Hindlimb muscle (tissue), 1 donor: ENCODE measurements around the gene EED. TPM values are rescaled to one million over a fixed set of nuclear protein-coding genes. Genes with fewer than 3 reads are reported as not detected.
"Not testable (repeated sequence)": the region's sequence is repeated elsewhere in the genome, so short reads cannot be mapped to it uniquely, and the experiment has no call there.

Source experiments
- DNase-seq: peaks from one replicate; pipeline ENCODE4 v3.0.0-alpha.2; 2013
- polyA plus RNA-seq: library from polyadenylated mRNA; unstranded; fragments of 120-200 nt; gene quantifications from one replicate; pipeline ENCODE4 v1.2.1, GENCODE V29; 2013; ENCODE audit not compliant: insufficient read length

Gene EED
- polyA plus RNA-seq, 1 donor = 17.7 TPM

GRCh38 chr11:86248609-86249008 lies 4.1 kb downstream of the EED start:
- DNase-seq = no peak

DNA sequence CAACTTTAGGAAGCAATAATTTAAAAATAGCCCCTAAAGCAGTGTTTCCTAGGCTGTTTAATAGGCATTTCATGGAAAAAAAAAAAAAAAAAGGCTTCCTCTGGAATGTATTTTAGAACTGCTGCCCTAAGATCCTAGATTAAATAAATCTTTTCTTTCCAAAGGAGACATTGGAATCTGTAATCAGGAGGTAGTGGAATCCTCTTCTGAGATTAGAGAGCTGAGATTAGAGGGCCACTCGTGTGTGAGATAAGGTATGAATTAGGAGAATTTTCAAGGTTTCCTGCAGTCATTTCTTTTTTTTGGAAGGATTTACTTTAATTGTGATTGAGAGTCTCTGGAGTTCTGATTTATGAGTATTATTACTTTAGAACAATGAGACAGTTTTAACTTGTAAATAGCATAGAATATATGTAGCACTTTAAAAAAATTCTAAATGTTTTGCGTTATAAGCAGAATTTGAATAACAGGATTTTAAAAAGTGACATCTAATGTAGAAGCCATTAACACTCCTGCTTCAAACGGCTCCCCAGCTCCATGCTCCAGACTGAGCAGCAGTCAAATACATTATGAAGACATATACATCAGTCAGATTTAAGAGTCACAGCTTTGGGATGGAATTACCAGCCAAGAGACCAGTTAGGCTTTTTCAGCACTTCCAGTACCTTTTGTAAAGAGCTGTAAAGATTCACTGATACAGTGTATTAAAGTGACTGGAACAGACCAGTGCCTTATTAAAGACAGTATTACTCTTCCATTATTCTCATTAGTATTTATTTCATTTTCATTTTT lies 5.0 kb downstream of the EED start:
- no peak for DNase-seq

GRCh38 chr11:86251345-86251744 lies 6.8 kb downstream of the EED start:
- DNase-seq = no peak

GRCh38 chr11:86255896-86256295 lies 11.3 kb downstream of the EED start:
- no peak for DNase-seq

DNA sequence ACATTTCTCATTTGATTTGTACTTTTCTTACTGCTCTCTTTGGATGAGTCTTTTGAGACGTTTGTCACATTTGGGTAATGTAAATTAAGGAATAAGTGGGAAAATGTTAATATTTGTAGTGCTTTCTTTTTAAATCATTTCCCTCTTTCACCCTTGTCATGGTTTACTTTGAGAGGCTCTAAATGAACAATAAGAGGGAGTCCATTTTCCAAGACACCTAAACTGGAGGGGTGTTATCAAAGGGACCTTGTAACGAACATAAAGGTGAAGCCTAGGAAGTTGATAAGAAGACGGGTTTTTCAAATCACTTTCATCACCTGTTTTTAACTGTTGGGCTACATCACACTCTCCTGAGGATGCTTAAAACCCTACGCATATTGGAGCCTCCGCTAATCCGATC lies 12.1 kb downstream of the EED start:
- no peak for DNase-seq

DNA sequence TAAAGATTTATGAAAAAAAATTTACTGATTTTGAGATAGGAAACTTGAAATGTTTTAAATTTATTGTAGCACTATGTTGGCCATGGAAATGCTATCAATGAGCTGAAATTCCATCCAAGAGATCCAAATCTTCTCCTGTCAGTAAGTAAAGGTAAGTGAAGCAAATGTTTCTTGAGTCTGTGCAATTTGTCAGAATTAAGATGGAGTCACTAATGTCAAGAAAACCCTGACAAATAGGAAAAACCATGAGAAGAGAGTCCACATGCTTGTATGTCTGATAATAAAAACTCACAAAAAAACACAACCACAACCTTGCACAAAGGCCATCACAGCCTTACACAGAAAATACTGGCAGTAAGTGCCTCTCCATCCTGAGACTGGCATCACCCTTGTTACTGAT lies 12.9 kb downstream of the EED start:
- DNase-seq = no peak

GRCh38 chr11:86259730-86260129 lies 15.2 kb downstream of the EED start:
- DNase-seq = no peak

DNA sequence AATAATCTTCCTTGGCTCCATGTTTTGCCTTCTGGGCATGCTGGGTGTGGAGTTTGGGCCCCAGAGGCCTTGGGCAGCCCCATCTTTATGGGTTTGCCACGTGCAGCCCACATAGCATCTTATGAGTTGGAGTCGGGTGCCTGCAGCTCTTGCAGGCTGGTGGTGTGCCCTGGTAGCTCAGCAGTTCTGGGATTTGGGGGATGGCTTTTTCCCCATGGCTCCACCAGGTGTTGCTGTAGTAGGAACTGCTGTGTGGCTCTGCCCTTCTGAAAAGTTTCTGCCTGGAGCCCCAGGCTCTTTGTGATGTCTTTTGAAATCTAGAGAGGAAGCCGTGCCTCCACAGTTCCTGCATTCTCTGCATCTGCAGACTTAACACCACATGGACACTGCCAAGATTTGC lies 16.8 kb downstream of the EED start:
- DNase-seq = no peak

DNA sequence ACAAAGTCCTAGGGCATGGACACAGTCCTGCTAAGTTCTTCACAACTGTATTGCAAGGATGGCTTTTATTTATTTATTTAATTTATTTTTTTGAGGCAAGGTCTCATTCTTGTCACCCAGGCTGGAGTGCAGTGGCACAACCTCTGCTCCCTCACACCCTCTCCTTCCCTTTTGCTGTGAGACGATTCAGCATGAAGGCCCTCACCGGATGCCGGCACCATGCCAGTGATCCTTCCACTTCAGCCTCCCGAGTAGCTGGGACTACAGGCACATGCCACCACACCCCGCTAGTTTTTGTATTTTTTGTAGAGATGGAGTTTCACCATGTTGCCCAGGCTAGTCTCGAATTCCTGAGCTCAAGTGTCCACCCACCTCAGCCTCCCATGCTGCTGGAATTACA lies 17.8 kb downstream of the EED start:
- DNase-seq = no peak

DNA sequence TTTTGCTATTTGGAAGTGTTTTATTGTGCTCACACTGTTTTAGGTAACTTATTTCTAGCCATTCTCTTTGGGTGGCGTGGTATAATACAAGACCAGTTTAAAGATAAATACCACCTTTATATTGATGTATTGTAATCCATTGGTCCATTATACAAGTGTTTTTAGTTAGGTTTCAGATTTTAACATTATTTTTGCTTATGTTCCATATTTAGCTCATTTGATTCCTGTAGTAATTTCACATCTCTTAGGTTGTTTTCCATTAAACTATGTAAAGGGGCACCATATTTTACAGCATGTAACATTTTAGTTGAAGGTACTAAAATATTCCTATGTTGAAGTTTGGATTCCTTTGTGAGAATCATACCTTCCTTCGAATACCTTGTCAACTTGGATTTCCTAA lies 20.1 kb downstream of the EED start:
- no peak for DNase-seq

GRCh38 chr11:86265194-86265593 lies 20.6 kb downstream of the EED start:
- DNase-seq = no peak

- DNase-seq = no peak
Observed at GRCh38 chr11:86269645-86270044, 25.1 kb downstream of the EED start.

GRCh38 chr11:86274503-86274902 lies 29.9 kb downstream of the EED start:
- no peak for DNase-seq

- no peak for DNase-seq
Observed at GRCh38 chr11:86274999-86275398, 30.4 kb downstream of the EED start.

- no peak for DNase-seq
Observed at GRCh38 chr11:86275493-86276370, 31.2 kb downstream of the EED start.

- DNase-seq = no peak
Observed at GRCh38 chr11:86277741-86278140, 33.2 kb downstream of the EED start.

DNA sequence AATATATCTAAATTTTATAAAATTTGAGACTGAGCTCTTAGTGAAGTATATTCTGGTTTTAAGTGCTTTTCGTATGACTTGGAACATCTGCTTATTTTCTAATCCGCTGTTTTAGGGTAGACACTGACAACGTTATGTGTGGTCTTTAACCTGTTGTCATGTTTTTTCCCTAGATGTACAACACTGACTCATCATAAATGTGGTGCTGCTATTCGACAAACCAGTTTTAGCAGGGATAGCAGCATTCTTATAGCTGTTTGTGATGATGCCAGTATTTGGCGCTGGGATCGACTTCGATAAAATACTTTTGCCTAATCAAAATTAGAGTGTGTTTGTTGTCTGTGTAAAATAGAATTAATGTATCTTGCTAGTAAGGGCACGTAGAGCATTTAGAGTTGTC lies 33.7 kb downstream of the EED start:
- no peak for DNase-seq

- DNase-seq = no peak
Observed at GRCh38 chr11:86279747-86280146, 35.2 kb downstream of the EED start.

GRCh38 chr11:86287468-86287796 lies 42.9 kb downstream of the EED start:
- no peak for DNase-seq

GRCh38 chr11:86288776-86289507 lies 44.4 kb downstream of the EED start:
- no peak for DNase-seq

DNA sequence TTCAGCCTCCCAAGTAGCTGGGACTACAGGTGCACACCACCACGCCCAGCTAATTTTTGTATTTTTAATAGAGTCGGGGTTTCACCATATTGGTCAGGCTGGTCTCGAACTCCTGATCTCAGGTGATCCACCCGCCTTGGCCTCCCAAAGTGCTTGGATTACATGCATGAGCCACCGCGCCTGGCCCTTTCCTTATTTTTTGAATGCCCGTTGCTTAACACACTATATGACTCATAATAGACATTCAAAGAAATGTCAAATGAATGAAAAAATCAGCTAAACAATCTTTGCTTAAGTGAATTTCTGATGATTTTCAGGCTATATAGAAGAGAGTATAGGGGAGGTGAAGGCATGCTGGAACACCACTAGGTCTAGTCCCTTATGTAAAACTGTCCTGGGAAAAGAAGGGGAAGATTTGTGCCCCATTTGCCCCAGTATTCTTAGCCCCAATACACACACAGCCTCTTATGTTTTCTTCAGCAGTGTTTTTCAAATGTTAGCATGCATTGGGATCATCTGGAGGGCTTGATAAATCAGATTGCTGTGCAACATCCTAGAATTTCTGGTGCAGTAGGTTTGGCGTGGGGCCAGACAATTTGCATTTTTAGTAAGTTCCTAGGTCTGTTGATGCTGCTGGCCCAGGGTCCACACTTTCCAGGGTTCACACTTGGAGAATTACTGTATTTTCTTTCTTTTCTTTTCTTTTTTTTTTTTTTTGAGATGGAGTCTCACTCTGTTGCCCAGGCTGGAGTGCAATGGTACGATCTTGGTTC lies 45.1 kb downstream of the EED start:
- DNase-seq = not testable (repeated sequence)

DNA sequence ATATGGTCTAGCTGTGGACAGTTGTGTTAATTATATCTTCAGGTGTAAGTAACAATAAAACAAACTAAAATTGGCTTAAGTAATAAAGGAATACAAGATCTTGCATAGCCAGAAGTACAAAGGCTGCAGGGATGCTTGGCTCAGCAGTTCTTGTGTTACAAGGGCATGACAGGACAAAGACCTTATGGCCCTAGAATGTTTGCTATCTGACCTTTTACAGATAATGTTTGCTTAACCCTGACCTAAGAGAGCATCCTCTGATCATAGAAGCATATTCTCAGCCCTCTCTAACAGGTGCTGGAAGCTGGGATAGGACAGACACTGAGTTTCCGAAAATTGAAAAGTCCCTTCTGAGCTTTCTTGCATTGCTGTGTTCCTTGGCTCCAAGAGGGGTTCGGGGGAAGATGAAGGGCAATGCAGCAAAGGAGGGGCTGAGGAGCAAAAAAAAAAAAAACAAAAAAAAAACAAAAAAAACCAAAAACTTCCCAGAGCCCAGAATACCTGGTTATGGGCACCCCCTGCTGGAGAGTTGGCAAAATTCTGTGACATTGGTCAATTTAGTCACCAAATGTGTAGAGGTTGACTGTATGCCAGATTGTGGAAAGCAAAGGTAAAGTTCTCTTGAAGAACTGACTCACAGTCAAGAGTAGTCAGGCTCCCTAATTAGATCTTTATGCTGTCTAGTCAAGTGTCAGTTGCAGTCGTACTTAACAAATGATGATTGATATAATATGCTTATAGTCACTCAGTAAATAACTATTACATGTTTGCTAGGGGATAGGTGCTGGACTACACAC lies 47.1 kb downstream of the EED start:
- peak; percentile 29 for DNase-seq
